HepG2 (cell line): ENCODE measurements around the gene HLA-DRB1. TPM values are rescaled to one million over a fixed set of nuclear protein-coding genes. Genes with fewer than 3 reads are reported as not detected.

Experiments used
- ATAC-seq: fragments of 200-7000 bp; cut with Tn5 transposase; 3 replicates; pipeline ENCODE4 v1.9.1; 2020; ENCODE audit warnings: mild to moderate bottlenecking, moderate library complexity
- BruUV-seq: library from RNA; stranded (reverse); fragments of 400-500 nt; replicated peaks from 2 replicates; lab custom pipeline; 2021; lab: Mats Ljungman, UMichigan
- CTCF ChIA-PET: fragments of 300-600 bp; formaldehyde crosslinking; extraction: SDS; loops from one replicate; lab custom pipeline; 2021; ENCODE audit warnings: low total read pairs, inconsistent platforms, low intra/inter-chr PET ratio; lab: Yijun Ruan, JAX
- POLR2A ChIA-PET: fragments of 350-600 bp; sonication (Branson Sonifier 250); formaldehyde crosslinking; loops from one replicate; lab custom pipeline; 2020; ENCODE audit warnings: antibody characterized with exemption, inconsistent platforms; lab: Yijun Ruan, JAX
- DNase-seq: peaks from one replicate; pipeline ENCODE4 v3.0.0-alpha.2; 2015; ENCODE audit warnings: low spot score
- FAIRE-seq: peaks from 3 replicates; lab custom pipeline; 2011; peaks lifted over from hg19 to GRCh38; lab: Jason Lieb, UNC
- H2AFZ ChIP-seq: one replicate; pipeline ENCODE4 v1.6.1; 2011; ENCODE audit warnings: low read length, inconsistent platforms
- H3K27ac ChIP-seq: fragments of 300-600 bp; 3 replicates; pipeline ENCODE4 v1.8.0; 2011; ENCODE audit warnings: mixed run types, mild to moderate bottlenecking, mixed read lengths, low read length, inconsistent platforms; ENCODE audit not compliant: insufficient read depth; ENCODE audit errors: extremely low read length
- H3K27me3 ChIP-seq, 2 experiments: fragments of 200-600 bp in 1 of 2; 2 replicates in 1 of 2; 3 replicates in 1 of 2; pipeline versions ENCODE4 v1.6.0 to v1.8.0; 2011; ENCODE audit warnings: low read length in 2 of 2, mild to moderate bottlenecking in 2 of 2, moderate library complexity in 2 of 2, inconsistent platforms in 1 of 2; ENCODE audit not compliant: insufficient read depth in 2 of 2, control insufficient read depth in 1 of 2
- H3K36me3 ChIP-seq, 2 experiments: fragments of 200-600 bp in 1 of 2; replicated peaks in 1 of 2; 2 replicates in 1 of 2; 3 replicates in 1 of 2; pipeline versions ENCODE4 v1.5.1 to v1.8.0; 2011; ENCODE audit warnings: low read length in 2 of 2, inconsistent platforms in 1 of 2; ENCODE audit not compliant: insufficient read depth in 2 of 2, control insufficient read depth in 1 of 2
- H3K4me1 ChIP-seq: 2 replicates; pipeline ENCODE4 v1.5.1; 2012; ENCODE audit warnings: low read length, inconsistent platforms; ENCODE audit not compliant: insufficient read depth
- H3K4me2 ChIP-seq: 2 replicates; pipeline ENCODE4 v1.6.0; 2011; ENCODE audit warnings: low read depth, low read length, inconsistent platforms
- H3K4me3 ChIP-seq, 3 experiments: fragments of 200-600 bp in 1 of 3; sonication (generic), shearing (Covaris generic) in 1 of 3; replicated peaks in 1 of 3; 2 replicates each; pipeline ENCODE4 v1.5.1; 2011 to 2016; ENCODE audit warnings: low read length in 3 of 3, inconsistent platforms in 2 of 3, low read depth in 2 of 3, mild to moderate bottlenecking in 2 of 3, control low read depth in 1 of 3, mixed read lengths in 1 of 3; ENCODE audit not compliant: insufficient read depth in 1 of 3
- H3K79me2 ChIP-seq: one replicate; pipeline ENCODE4 v1.6.1; 2011; ENCODE audit warnings: low read length, inconsistent platforms; ENCODE audit not compliant: insufficient read depth
- H3K9ac ChIP-seq: 2 replicates; pipeline ENCODE4 v1.6.0; 2011; ENCODE audit warnings: mild to moderate bottlenecking, low read depth, low read length, inconsistent platforms; ENCODE audit not compliant: insufficient read depth
- H3K9me3 ChIP-seq: 2 replicates; pipeline ENCODE4 v1.5.1; 2012; ENCODE audit warnings: mild to moderate bottlenecking, low read length
- H4K20me1 ChIP-seq: 2 replicates; pipeline ENCODE4 v1.6.0; 2011; ENCODE audit warnings: inconsistent platforms, mild to moderate bottlenecking, low read length, moderate library complexity; ENCODE audit not compliant: insufficient read depth
- RFX5 ChIP-seq: IDR thresholded peaks from 2 replicates; pipeline ENCODE4 v1.6.1; 2011; ENCODE audit warnings: low read depth, low read length, improper control_type of control experiment
- ZNF10 ChIP-seq: sonication (generic); formaldehyde crosslinking; IDR thresholded peaks from 2 replicates; pipeline ENCODE4 v1.4.0; 2020; ENCODE audit warnings: mild to moderate bottlenecking, low read depth, missing genetic modification reagents, borderline replicate concordance
- ZNF496 ChIP-seq: sonication (generic); formaldehyde crosslinking; IDR thresholded peaks from 2 replicates; pipeline ENCODE4 v1.8.1; 2023; ENCODE audit warnings: mild to moderate bottlenecking, moderate library complexity, missing genetic modification reagents; ENCODE audit not compliant: insufficient replicate concordance
- ZNF644 ChIP-seq: IDR thresholded peaks from 2 replicates; pipeline ENCODE4 v1.6.1; 2016; ENCODE audit warnings: low read depth
- WGBS: methylation state at CpG from one replicate; pipeline ENCODE4 v1.1.6; 2017; ENCODE audit warnings: low lambda C conversion rate; 5-methylcytosine and 5-hydroxymethylcytosine counted together
- in situ Hi-C: cut with HindIII; loops from 2 replicates; pipeline ENCODE4 v1.10.0; 2017; ENCODE audit warnings: low pct_unique_long_range_greater_than_20kb; ENCODE audit not compliant: extremely low pct_ligation_motif_present
- intact Hi-C: fragments of 100-400 bp; cut with micrococcal nuclease; formaldehyde crosslinking; loops from one replicate; pipeline ENCODE4 v1.10.0; 2022; ENCODE audit not compliant: unreplicated experiment
- polyA plus RNA-seq, 8 experiments: library from polyadenylated mRNA; depleted of rRNA in 3 of 8; stranded (reverse) in 7 of 8; unstranded in 1 of 8; fragments of >200 nt; fragmentation: Illumina TruSeq in 4 of 8; extraction: Trizol in 4 of 8; gene quantifications; 2 replicates each; pipeline versions ENCODE4 v1.2.1 to v1.2.3, GENCODE V29; 2011 to 2016; ENCODE audit warnings: low read depth in 4 of 8, missing spikeins in 1 of 8, mixed read lengths in 1 of 8; ENCODE audit not compliant: insufficient read depth in 1 of 8
- total RNA-seq, 5 experiments: library from RNA; depleted of rRNA; stranded (reverse); fragments of >200 nt; fragmentation: Illumina TruSeq; extraction: Trizol; gene quantifications; 2 replicates each; pipeline ENCODE4 v1.2.3, GENCODE V29; 2016; ENCODE audit warnings: low read depth in 1 of 5
- TF ChIP-seq, protein P1 (sequence below): sonication (generic); formaldehyde crosslinking; IDR thresholded peaks from 2 replicates; pipeline ENCODE4 v1.4.0; 2020; ENCODE audit warnings: mild to moderate bottlenecking, missing genetic modification reagents

The HLA-DRB1 gene
- total and polyA plus RNA-seq, 2 of the 13 experiments (the other 11 are each of a cell fraction or from before 2014, with no cell fraction given), result 0.09 TPM; not detected in 1

DNA sequence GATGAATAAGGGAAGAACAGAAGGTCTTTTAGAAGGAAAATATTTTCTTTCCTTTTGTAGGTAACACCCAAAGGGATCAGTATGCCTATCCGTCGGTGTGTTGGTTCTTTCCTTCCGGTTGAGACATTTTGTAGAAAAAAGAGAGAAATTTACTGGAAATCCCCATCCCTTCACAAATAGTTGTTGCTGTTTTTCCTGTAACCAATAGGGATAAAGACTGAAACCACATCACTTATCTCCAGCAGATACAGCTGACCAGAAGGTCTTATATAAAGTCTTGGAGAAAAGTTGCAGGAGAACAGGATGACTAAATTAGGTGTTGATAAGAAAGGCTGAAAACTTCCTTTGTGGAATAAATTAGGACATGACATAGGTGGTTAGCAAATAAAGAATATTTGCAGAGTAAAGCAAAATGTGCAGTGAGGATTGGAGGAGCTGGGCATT, 14.8 kb upstream of the HLA-DRB1 start:
- Histone ChIP-seq H3K4me1 (no peaks in the 10 kb centered on the region), H3K79me2 (no peaks in the 10 kb centered on the region), H3K9ac (no peak overlapping the region), H3K36me3 (no peaks in the 10 kb centered on the region), H3K9me3 (no peaks in the 10 kb centered on the region; the same call in 1 of the 2 replicates), H3K27me3 (0 out of 5 replicates have a peak, but pooled peaks cover 1 to 4% of the 10 kb centered on the region in 2 experiments), H4K20me1 (no peaks in the 10 kb centered on the region), H2AFZ (no peak overlapping the region), H3K4me2 (no peak overlapping the region), H3K27ac (no peak overlapping the region), H3K4me3 (no peak overlapping the region)
- no TSS peak for BruUV-seq
- ChIA-PET CTCF (no interaction called here), POLR2A (no interaction called here)
- FAIRE-seq (no peak), ATAC-seq (no peak), DNase-seq (no peak)
- WGBS, result 25% methylated on average over 3 of the region's 3 CpGs
- intact Hi-C loops (no loop called here), in situ Hi-C loops (no loop called here)
- TF ChIP-seq ZNF644, result no peak
- peak; percentile 91 for TF ChIP-seq RFX5

DNA sequence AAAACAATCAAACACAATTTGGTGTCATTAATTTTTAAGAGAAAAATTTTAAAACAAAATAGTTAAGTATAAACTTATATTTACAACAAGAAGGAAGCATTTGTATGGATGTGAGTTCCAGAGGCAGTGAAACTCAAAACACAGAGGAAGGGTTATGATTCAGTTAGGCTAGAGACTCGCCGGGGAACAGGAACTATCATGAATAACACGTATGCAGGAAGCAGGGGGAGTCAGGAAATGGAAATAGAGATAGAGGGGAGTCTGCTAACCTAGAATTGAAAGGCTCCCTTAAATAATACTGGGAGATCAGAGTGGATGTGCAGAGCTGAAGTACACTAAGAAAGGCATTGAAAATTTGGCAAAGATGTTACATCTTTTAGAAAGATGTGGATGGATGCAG, 14.2 kb upstream of the HLA-DRB1 start:
- intact Hi-C loops, result no loop called here
- Histone ChIP-seq H3K9ac (no peak overlapping the region), H2AFZ (no peak overlapping the region), H3K27me3 (0 out of 5 replicates have a peak, but pooled peaks cover 1 to 4% of the 10 kb centered on the region in 2 experiments), H3K36me3 (no peaks in the 10 kb centered on the region), H3K4me2 (no peak overlapping the region), H3K4me1 (no peaks in the 10 kb centered on the region), H3K79me2 (no peaks in the 10 kb centered on the region), H3K27ac (no peak overlapping the region), H3K9me3 (no peaks in the 10 kb centered on the region; the same call in 1 of the 2 replicates), H3K4me3 (no peak overlapping the region), H4K20me1 (no peaks in the 10 kb centered on the region)
- BruUV-seq, result no TSS peak
- WGBS, result 2% methylated on average over 3 of the region's 3 CpGs
- no peak for TF ChIP-seq ZNF496 (CRISPR knock-in tag)
- no peak for TF ChIP-seq ZNF10 (CRISPR knock-in tag)
- TF ChIP-seq, protein P1, sequence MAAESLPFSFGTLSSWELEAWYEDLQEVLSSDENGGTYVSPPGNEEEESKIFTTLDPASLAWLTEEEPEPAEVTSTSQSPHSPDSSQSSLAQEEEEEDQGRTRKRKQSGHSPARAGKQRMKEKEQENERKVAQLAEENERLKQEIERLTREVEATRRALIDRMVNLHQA (CRISPR knock-in tag), result no peak
- FAIRE-seq, result no peak
- no peak for ATAC-seq
- CTCF ChIA-PET, result no interaction called here
- in situ Hi-C loops, result no loop called here
- no peak for DNase-seq
- POLR2A ChIA-PET, result no interaction called here
